CD14-positive monocyte (primary cell): ENCODE data around the gene MALRD1. TPM values are rescaled to one million over a fixed set of nuclear protein-coding genes. Genes with fewer than 3 reads are reported as not detected.

Source experiments
- DNase-seq, 3 donors: peaks; one replicate each; pipeline ENCODE4 v3.0.0-alpha.2; 2011 to 2022
- H2AFZ ChIP-seq: 2 replicates; pipeline ENCODE4 v1.6.0; 2012; ENCODE audit warnings: mild to moderate bottlenecking, low read depth, low read length, inconsistent platforms; ENCODE audit not compliant: insufficient read depth, poor library complexity, severe bottlenecking
- H3K27ac ChIP-seq, 2 donors: 1 replicate in 1 of 2; 2 replicates in 1 of 2; pipeline ENCODE4 v1.5.1; 2012 to 2013; ENCODE audit warnings: low read length in 2 of 2, control low read depth in 1 of 2, inconsistent platforms in 1 of 2, low read depth in 1 of 2, mild to moderate bottlenecking in 1 of 2
- H3K27me3 ChIP-seq, 2 donors: one replicate each; pipeline versions ENCODE4 v1.6.0 to v1.6.1; 2011 to 2013; ENCODE audit warnings: low read length in 2 of 2; ENCODE audit not compliant: control insufficient read depth in 2 of 2, insufficient read depth in 2 of 2
- H3K36me3 ChIP-seq, 2 donors: replicated peaks in 1 of 2; 1 replicate in 1 of 2; 2 replicates in 1 of 2; pipeline versions ENCODE4 v1.5.1 to v1.6.1; 2012 to 2013; ENCODE audit warnings: low read length in 2 of 2, control low read depth in 1 of 2, inconsistent platforms in 1 of 2, mild to moderate bottlenecking in 1 of 2; ENCODE audit not compliant: insufficient read depth in 2 of 2, control insufficient read depth in 1 of 2
- H3K4me1 ChIP-seq, 2 donors: 1 replicate in 1 of 2; 2 replicates in 1 of 2; pipeline versions ENCODE4 v1.5.1 to v1.6.1; 2012 to 2013; ENCODE audit warnings: low read length in 2 of 2, control low read depth in 1 of 2, inconsistent platforms in 1 of 2, mild to moderate bottlenecking in 1 of 2, moderate library complexity in 1 of 2; ENCODE audit not compliant: insufficient read depth in 2 of 2, control insufficient read depth in 1 of 2
- H3K4me2 ChIP-seq: replicated peaks from 2 replicates; pipeline ENCODE3; 2012; ENCODE audit warnings: low read length, moderate library complexity, mild to moderate bottlenecking; ENCODE audit not compliant: poor library complexity, severe bottlenecking; ENCODE audit errors: extremely low read depth
- H3K4me3 ChIP-seq, 3 experiments: fragments of 200-600 bp in 1 of 3; sonication (generic) in 1 of 3; replicated peaks in 1 of 3; 1 replicate in 2 of 3; 2 replicates in 1 of 3; pipeline ENCODE4 v1.5.1; 2011 to 2013; ENCODE audit warnings: low read length in 3 of 3, mild to moderate bottlenecking in 3 of 3, control low read depth in 2 of 3, low read depth in 2 of 3, inconsistent platforms in 1 of 3, moderate library complexity in 1 of 3
- H3K79me2 ChIP-seq: 2 replicates; pipeline ENCODE4 v1.6.0; 2012; ENCODE audit warnings: mild to moderate bottlenecking, control low read depth, inconsistent platforms, low read length, moderate library complexity; ENCODE audit not compliant: insufficient read depth
- H3K9ac ChIP-seq: 2 replicates; pipeline ENCODE4 v1.6.0; 2017; ENCODE audit warnings: low read length, mild to moderate bottlenecking; ENCODE audit not compliant: insufficient read depth, poor library complexity, severe bottlenecking
- H3K9me3 ChIP-seq, 2 donors: replicated peaks in 1 of 2; 1 replicate in 1 of 2; 2 replicates in 1 of 2; pipeline versions ENCODE4 v1.5.1 to v1.6.1; 2012 to 2013; ENCODE audit warnings: low read length in 2 of 2, control low read depth in 1 of 2; ENCODE audit not compliant: control insufficient read depth in 1 of 2, insufficient read depth in 1 of 2
- H4K20me1 ChIP-seq: 2 replicates; pipeline ENCODE4 v1.6.0; 2012; ENCODE audit warnings: mild to moderate bottlenecking, low read length, control low read depth, moderate library complexity; ENCODE audit not compliant: insufficient read depth
- H3K27ac Mint-ChIP-seq, 7 donors: one replicate each; pipeline ENCODE4 v1.8.0; 2020; ENCODE audit warnings: mild to moderate bottlenecking in 7 of 7, mixed read lengths in 7 of 7, moderate library complexity in 6 of 7, inconsistent platforms in 2 of 7
- H3K27me3 Mint-ChIP-seq, 3 donors: one replicate each; pipeline ENCODE4 v1.8.0; 2021 to 2022; ENCODE audit warnings: low read depth in 3 of 3, mild to moderate bottlenecking in 3 of 3, mixed read lengths in 3 of 3, moderate library complexity in 3 of 3, inconsistent platforms in 1 of 3
- H3K36me3 Mint-ChIP-seq, 2 donors: one replicate each; pipeline ENCODE4 v1.8.0; 2020; ENCODE audit warnings: mixed read lengths in 2 of 2, inconsistent platforms in 1 of 2, mild to moderate bottlenecking in 1 of 2
- H3K4me1 Mint-ChIP-seq: one replicate; pipeline ENCODE4 v1.8.0; 2020; ENCODE audit warnings: mild to moderate bottlenecking, mixed read lengths
- H3K4me3 Mint-ChIP-seq, 2 donors: one replicate each; pipeline ENCODE4 v1.8.0; 2020; ENCODE audit warnings: mild to moderate bottlenecking in 2 of 2, mixed read lengths in 2 of 2, moderate library complexity in 1 of 2
- H3K9me3 Mint-ChIP-seq, 7 donors: one replicate each; pipeline ENCODE4 v1.8.0; 2020 to 2022; ENCODE audit warnings: mixed read lengths in 7 of 7, mild to moderate bottlenecking in 6 of 7, moderate library complexity in 6 of 7, inconsistent platforms in 2 of 7
- WGBS: methylation state at CpG from one replicate; pipeline ENCODE4 v1.1.5; 2013; ENCODE audit warnings: missing lambda C conversion rate; ENCODE audit not compliant: insufficient coverage; 5-methylcytosine and 5-hydroxymethylcytosine counted together
- intact Hi-C, 2 donors: fragments of 100-400 bp; cut with micrococcal nuclease; formaldehyde crosslinking; loops; one replicate each; pipeline versions ENCODE4 v1.15.0 to v1.15.1; 2023
- polyA plus RNA-seq, 3 donors: library from polyadenylated mRNA; depleted of rRNA in 1 of 3; unstranded in 2 of 3; stranded (reverse) in 1 of 3; fragments of 300-500 nt in 2 of 3; fragments of >200 nt in 1 of 3; fragmentation: Illumina TruSeq in 2 of 3; gene quantifications; 1 replicate in 2 of 3; 2 replicates in 1 of 3; pipeline ENCODE4 v1.2.3, GENCODE V29; 2012 to 2021
- TF ChIP-seq, protein P1 (sequence below): fragments of 200-600 bp; IDR thresholded peaks from one replicate; pipeline ENCODE4 v1.8.0; 2022; ENCODE audit warnings: antibody characterized with exemption, mild to moderate bottlenecking

The MALRD1 gene
- polyA plus RNA-seq, 3 donors: not detected

DNA sequence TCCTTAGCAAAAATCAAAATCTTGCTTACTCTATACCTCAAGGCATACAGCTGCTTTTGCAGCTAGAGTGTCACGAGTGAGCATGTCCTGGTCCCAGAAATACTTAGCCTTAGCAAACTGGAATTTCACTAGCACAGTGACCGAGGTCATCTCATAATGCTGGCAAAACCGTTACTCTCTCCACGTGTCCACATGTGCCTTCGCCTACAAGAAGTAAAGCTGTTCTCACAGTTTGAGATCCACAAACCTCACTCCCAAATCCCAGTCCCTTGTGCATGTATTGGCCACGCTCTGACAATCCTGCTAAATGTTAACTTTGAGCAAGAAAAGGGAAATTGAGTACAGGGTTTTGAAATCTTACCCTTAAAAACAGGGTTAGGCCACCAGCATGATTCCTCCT, 656.6 kb downstream of the MALRD1 start:
- no peak overlapping the region for H3K4me2 ChIP-seq
- intact Hi-C loops: no loop called here
- peaks cover 0 to 9% (median 1%) of the 10 kb centered on the region in 7 donors for H3K9me3 Mint-ChIP-seq
- H3K27me3 ChIP-seq: no peaks in the 10 kb centered on the region
- H3K27ac ChIP-seq: no peak overlapping the region
- no peaks in the 10 kb centered on the region for H3K9me3 ChIP-seq
- no peaks in the 10 kb centered on the region for H3K79me2 ChIP-seq
- peaks cover 3% of the 10 kb centered on the region for H3K4me1 Mint-ChIP-seq
- H2AFZ ChIP-seq: no peak overlapping the region
- WGBS: 97% methylated on average over 5 of the region's 6 CpGs
- H4K20me1 ChIP-seq: no peaks in the 10 kb centered on the region
- H3K4me3 Mint-ChIP-seq: no peak overlapping the region
- no peaks in the 10 kb centered on the region for H3K4me1 ChIP-seq
- DNase-seq: no peak
- TF ChIP-seq, protein P1, sequence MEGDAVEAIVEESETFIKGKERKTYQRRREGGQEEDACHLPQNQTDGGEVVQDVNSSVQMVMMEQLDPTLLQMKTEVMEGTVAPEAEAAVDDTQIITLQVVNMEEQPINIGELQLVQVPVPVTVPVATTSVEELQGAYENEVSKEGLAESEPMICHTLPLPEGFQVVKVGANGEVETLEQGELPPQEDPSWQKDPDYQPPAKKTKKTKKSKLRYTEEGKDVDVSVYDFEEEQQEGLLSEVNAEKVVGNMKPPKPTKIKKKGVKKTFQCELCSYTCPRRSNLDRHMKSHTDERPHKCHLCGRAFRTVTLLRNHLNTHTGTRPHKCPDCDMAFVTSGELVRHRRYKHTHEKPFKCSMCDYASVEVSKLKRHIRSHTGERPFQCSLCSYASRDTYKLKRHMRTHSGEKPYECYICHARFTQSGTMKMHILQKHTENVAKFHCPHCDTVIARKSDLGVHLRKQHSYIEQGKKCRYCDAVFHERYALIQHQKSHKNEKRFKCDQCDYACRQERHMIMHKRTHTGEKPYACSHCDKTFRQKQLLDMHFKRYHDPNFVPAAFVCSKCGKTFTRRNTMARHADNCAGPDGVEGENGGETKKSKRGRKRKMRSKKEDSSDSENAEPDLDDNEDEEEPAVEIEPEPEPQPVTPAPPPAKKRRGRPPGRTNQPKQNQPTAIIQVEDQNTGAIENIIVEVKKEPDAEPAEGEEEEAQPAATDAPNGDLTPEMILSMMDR: no peak
- H3K27ac Mint-ChIP-seq: no peak overlapping the region
- H3K9ac ChIP-seq: no peak overlapping the region
- H3K27me3 Mint-ChIP-seq: peaks cover 0 to 1% (median 0%) of the 10 kb centered on the region in 3 donors
- no peaks in the 10 kb centered on the region for H3K36me3 Mint-ChIP-seq
- H3K36me3 ChIP-seq: no peaks in the 10 kb centered on the region
- no peak overlapping the region for H3K4me3 ChIP-seq

DNA sequence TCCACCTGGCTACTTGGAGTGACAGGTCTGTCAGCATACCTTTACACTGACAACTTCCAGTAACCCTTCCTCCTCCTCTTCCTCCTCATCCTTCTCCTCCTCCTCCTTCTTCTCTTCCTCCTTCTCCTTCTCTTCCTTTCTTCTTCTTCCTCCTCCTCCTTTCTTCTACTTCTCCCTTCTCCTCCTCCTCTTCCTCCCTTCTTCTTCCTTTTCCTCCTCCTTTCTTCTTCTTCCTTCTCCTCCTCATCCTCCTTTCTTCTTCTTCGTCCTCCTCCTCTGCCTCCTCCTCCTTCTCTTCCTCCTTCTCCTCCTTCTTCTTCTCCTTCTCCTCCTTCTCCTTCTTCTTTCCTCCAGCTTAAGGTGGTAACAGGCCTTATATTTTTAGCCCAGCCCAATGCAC, 658.3 kb downstream of the MALRD1 start:
- no peak overlapping the region for H3K4me3 Mint-ChIP-seq
- peaks cover 0 to 1% (median 0%) of the 10 kb centered on the region in 3 donors for H3K27me3 Mint-ChIP-seq

More for the DNA sequence above, 658.3 kb downstream of the MALRD1 start:
- no peak for DNase-seq
- Histone ChIP-seq H3K9me3 (peaks cover 6 to 13% of the 10 kb centered on the region in 2 donors), H3K27ac (no peak overlapping the region), H3K4me2 (no peak overlapping the region), H4K20me1 (no peaks in the 10 kb centered on the region), H3K79me2 (no peaks in the 10 kb centered on the region), H3K9ac (no peak overlapping the region), H3K36me3 (no peaks in the 10 kb centered on the region), H3K27me3 (no peaks in the 10 kb centered on the region), H3K4me1 (no peaks in the 10 kb centered on the region), H3K4me3 (no peak overlapping the region), H2AFZ (no peak overlapping the region)
- TF ChIP-seq, protein P1: no peak
- Mint-ChIP-seq H3K27ac (peak overlapping the region in 1 of 7 donors; percentile 35), H3K9me3 (peaks cover 6 to 17% (median 10%) of the 10 kb centered on the region in 7 donors), H3K36me3 (no peaks in the 10 kb centered on the region), H3K4me1 (no peaks in the 10 kb centered on the region)
- WGBS: 80% methylated on average over 1 of the region's 1 CpG
- intact Hi-C loops: no loop called here
